Right lobe of liver (tissue), 6 donors: Measurements from ENCODE around the gene CNBD2. TPM values are rescaled to one million over a fixed set of nuclear protein-coding genes. Genes with fewer than 3 reads are reported as not detected.

ENCODE experiments used
- ATAC-seq, 4 donors: fragments of 200-7000 bp; cut with Tn5 transposase; one replicate each; pipeline ENCODE4 v1.9.1; 2020; ENCODE audit warnings: mild to moderate bottlenecking in 4 of 4, moderate library complexity in 4 of 4
- DNase-seq, 3 donors: peaks; one replicate each; pipeline ENCODE4 v3.0.0-alpha.2; 2020
- H3K27ac ChIP-seq, 3 donors: fragments of 200-600 bp; one replicate each; pipeline ENCODE4 v1.8.0; 2022
- H3K27me3 ChIP-seq, 2 donors: fragments of 200-600 bp; one replicate each; pipeline ENCODE4 v1.8.0; 2022
- H3K36me3 ChIP-seq, 4 donors: fragments of 200-600 bp; sonication (generic) in 1 of 4; one replicate each; pipeline versions ENCODE4 v1.5.1 to v1.8.0; 2017 to 2022; ENCODE audit warnings: control low read depth in 1 of 4
- H3K4me1 ChIP-seq, 4 donors: fragments of 200-600 bp; sonication (generic) in 1 of 4; one replicate each; pipeline versions ENCODE4 v1.5.1 to v1.8.0; 2017 to 2022; ENCODE audit warnings: control low read depth in 1 of 4
- H3K4me3 ChIP-seq, 3 donors: fragments of 200-600 bp; one replicate each; pipeline ENCODE4 v1.8.0; 2022
- H3K9me3 ChIP-seq, 4 donors: fragments of 200-600 bp; sonication (generic) in 1 of 4; one replicate each; pipeline versions ENCODE4 v1.5.1 to v1.8.0; 2017 to 2022; ENCODE audit warnings: control low read depth in 1 of 4
- POLR2A ChIP-seq: fragments of 450-650 bp; IDR thresholded peaks from one replicate; pipeline ENCODE4 v1.6.1; 2017; ENCODE audit warnings: antibody characterized with exemption, mild to moderate bottlenecking
- WGBS: methylation state at CpG from one replicate; pipeline ENCODE4 v1.1.6; 2018; ENCODE audit warnings: low coverage, low lambda C conversion rate; ENCODE audit not compliant: insufficient coverage; ENCODE audit errors: missing lambda C conversion rate; 5-methylcytosine and 5-hydroxymethylcytosine counted together
- intact Hi-C, 2 donors: fragments of 100-400 bp; cut with DNase I; formaldehyde crosslinking; loops; one replicate each; pipeline versions ENCODE4 v1.11.2 to v1.14.1; 2022
- total RNA-seq, 6 experiments: library from RNA; depleted of rRNA in 2 of 6; stranded (reverse); fragments of >200 nt in 2 of 6; fragmentation: NEBNext Ultra II Directional in 3 of 6; extraction: Animal tissue kit (Norgen Biotek cat#: 25700) in 3 of 6; gene quantifications; one replicate each; pipeline versions ENCODE4 v1.1.0 to v1.2.4, GENCODE V29; 2016 to 2023
- TF ChIP-seq, protein P1 (sequence below), 4 donors: fragments of 200-600 bp in 3 of 4; fragments of 450-650 bp in 1 of 4; IDR thresholded peaks; one replicate each; pipeline versions ENCODE4 v1.5.1 to v1.8.0; 2016 to 2022; ENCODE audit warnings: antibody characterized with exemption in 4 of 4, mild to moderate bottlenecking in 2 of 4
- donor health status: DM: no; HTN: yes; CAD: no.
- donor health status: DM: no; HTN: no; CAD: no.
- donor health status: DM: no; HTN: no; CAD: no.
- donor health status: DM: no; HTN: yes; CAD: no.
- donor health status: DM: no; HTN: yes; CAD: no.

Gene CNBD2
- total RNA-seq, 6 experiments from 2014 or later: 1.6 to 2.2 (median 1.9) TPM

- no peak for DNase-seq
- TF ChIP-seq POLR2A: no peak
- TF ChIP-seq, protein P1, sequence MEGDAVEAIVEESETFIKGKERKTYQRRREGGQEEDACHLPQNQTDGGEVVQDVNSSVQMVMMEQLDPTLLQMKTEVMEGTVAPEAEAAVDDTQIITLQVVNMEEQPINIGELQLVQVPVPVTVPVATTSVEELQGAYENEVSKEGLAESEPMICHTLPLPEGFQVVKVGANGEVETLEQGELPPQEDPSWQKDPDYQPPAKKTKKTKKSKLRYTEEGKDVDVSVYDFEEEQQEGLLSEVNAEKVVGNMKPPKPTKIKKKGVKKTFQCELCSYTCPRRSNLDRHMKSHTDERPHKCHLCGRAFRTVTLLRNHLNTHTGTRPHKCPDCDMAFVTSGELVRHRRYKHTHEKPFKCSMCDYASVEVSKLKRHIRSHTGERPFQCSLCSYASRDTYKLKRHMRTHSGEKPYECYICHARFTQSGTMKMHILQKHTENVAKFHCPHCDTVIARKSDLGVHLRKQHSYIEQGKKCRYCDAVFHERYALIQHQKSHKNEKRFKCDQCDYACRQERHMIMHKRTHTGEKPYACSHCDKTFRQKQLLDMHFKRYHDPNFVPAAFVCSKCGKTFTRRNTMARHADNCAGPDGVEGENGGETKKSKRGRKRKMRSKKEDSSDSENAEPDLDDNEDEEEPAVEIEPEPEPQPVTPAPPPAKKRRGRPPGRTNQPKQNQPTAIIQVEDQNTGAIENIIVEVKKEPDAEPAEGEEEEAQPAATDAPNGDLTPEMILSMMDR (IDR thresholded peaks at IDR 0.05): no peak
- no peaks in the 10 kb centered on the region for H3K36me3 ChIP-seq
- H3K27ac ChIP-seq: peak overlapping the region; percentile 97 to 99 (median 99)
- peak overlapping the region; percentile 96 to 99 (median 97) for H3K4me3 ChIP-seq
- H3K4me1 ChIP-seq: peaks cover 0 to 24% (median 2%) of the 10 kb centered on the region in 4 donors
- intact Hi-C loops: no loop called here
- WGBS: 32% methylated on average over 5 of the region's 6 CpGs
- no peaks in the 10 kb centered on the region for H3K27me3 ChIP-seq
- no peak for ATAC-seq
- H3K9me3 ChIP-seq: no peaks in the 10 kb centered on the region
Measured at GRCh38 chr20:35952480-35953386, 15.7 kb upstream of the CNBD2 start.

- Histone ChIP-seq H3K27ac (peak overlapping the region; percentile 97 to 99 (median 99)), H3K9me3 (no peaks in the 10 kb centered on the region), H3K4me1 (peaks cover 0 to 21% (median 2%) of the 10 kb centered on the region in 4 donors), H3K4me3 (peak overlapping the region; percentile 96 to 99 (median 97)), H3K36me3 (no peaks in the 10 kb centered on the region), H3K27me3 (no peaks in the 10 kb centered on the region)
- TF ChIP-seq, protein P1 (IDR thresholded peaks at IDR 0.05): no peak
- TF ChIP-seq POLR2A: no peak
- intact Hi-C loops: no loop called here
- under 1% methylated on average over 11 of the region's 65 CpGs for WGBS
- peak; percentile 64 to 77 (median 67) for DNase-seq
- peak; percentile 33 to 47 (median 44) for ATAC-seq
Measured at GRCh38 chr20:35953387-35954199, 14.8 kb upstream of the CNBD2 start.

DNA sequence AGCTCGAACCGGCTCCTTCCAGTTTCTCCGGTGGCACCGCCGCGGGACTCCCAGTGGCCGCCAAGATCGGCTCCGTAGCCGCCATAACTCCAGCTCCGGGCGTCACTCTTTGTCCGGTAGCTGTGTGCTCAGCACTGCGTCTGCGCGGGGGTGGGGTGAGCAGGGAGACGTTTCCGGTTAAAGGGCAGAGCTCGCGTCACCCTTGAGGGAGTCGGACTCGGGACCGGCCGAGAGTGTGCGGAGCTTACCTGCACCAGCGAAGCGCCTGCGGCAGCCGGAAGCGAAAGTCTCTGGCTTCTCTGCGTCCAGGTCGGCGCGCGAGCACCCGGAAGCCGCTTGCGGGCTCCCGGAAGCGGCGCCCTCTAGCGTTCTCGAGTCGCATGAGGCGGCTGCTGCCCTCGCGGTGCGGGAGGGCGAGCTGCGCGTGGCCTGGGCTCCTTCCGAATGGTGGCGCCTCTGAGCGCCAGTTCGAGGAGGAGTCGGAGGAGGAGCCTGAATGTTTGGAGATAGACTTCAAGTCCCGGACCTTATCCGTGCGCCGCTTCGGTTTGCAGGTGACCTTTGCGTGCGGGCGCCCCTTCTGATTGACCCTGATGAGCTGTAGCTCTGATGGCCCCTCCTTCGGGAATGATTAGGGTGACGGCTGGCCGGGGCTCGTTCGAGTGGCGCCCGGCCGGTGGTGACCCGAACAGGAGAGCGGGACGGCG lies 14.0 kb upstream of the CNBD2 start, which contains the start of gene SCAND1:
SCAND1 (minus strand) TSS at position 303 of the 707 bp plus-strand sequence; CDS start at position 85, 218 bp downstream.
- ATAC-seq (peak; percentile 91 to 97 (median 94)), DNase-seq (peak; percentile 96 to 98 (median 97))
- Histone ChIP-seq H3K4me3 (peak within 1 kb of the TSS; percentile 96 to 99 (median 97)), H3K27me3 (no peaks in the 10 kb centered on the region), H3K9me3 (no peaks in the 10 kb centered on the region), H3K27ac (peak within 1 kb of the TSS; percentile 97 to 99 (median 99)), H3K4me1 (peaks cover 0 to 21% (median 2%) of the 10 kb centered on the region in 4 donors), H3K36me3 (no peaks in the 10 kb centered on the region)
- TF ChIP-seq, protein P1 (IDR thresholded peaks at IDR 0.05): peak; percentile 90 to 99 (median 99)
- peak; percentile 89 for TF ChIP-seq POLR2A
- WGBS: 0% methylated on average over 6 of the region's 76 CpGs
- intact Hi-C loops: no loop called here

DNA sequence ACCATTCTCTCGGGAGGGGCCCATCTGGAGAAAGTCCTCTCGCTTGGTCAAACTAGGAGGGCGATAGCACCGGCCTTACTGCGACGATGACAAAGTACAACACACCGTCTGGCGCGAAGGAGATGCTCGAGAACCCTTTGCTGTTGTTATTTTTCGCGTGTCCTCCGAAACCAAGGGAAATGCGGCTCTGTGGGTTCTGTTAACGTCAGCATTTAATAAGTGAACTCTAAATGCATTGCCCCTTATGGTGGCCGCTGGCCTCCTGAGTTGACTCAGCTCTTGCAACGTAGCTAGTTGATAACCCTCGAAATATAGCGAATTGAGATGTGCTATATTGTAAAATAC lies 13.5 kb upstream of the CNBD2 start:
- 0% methylated on average over 16 of the region's 19 CpGs for WGBS
- Histone ChIP-seq H3K9me3 (no peaks in the 10 kb centered on the region), H3K27me3 (no peaks in the 10 kb centered on the region), H3K36me3 (no peaks in the 10 kb centered on the region), H3K4me3 (peak overlapping the region; percentile 96 to 99 (median 97)), H3K27ac (peak overlapping the region; percentile 97 to 99 (median 99)), H3K4me1 (peaks cover 0 to 21% (median 2%) of the 10 kb centered on the region in 4 donors)
- intact Hi-C loops: no loop called here
- peak; percentile 0 to 7 (median 4) for ATAC-seq
- DNase-seq: no peak
- no peak for TF ChIP-seq POLR2A
- TF ChIP-seq, protein P1 (IDR thresholded peaks at IDR 0.05): no peak
